ENCODE measurements around the gene FGGY.

- no peak for TF ChIP-seq EZH2phosphoT487 (IDR thresholded peaks at IDR 0.05)
- TF ChIP-seq CTCF (IDR thresholded peaks at IDR 0.05) = no peak
- no peak for TF ChIP-seq EZH2 (IDR thresholded peaks at IDR 0.05)
These were observed 155.1 kb downstream of the FGGY start for GRCh38 chr1:59452026-59452425.

Data from neural progenitor cell (in vitro differentiated cells).